HG02571 (cell line): ENCODE measurements around the gene GCLC.

Experiments
- ATAC-seq: cut with Tn5 transposase; IDR thresholded peaks from one replicate; pipeline ENCODE4 v1.9.1; 2021; ENCODE audit warnings: mild to moderate bottlenecking, moderate library complexity; ENCODE audit not compliant: unreplicated experiment

GCLC gene

DNA sequence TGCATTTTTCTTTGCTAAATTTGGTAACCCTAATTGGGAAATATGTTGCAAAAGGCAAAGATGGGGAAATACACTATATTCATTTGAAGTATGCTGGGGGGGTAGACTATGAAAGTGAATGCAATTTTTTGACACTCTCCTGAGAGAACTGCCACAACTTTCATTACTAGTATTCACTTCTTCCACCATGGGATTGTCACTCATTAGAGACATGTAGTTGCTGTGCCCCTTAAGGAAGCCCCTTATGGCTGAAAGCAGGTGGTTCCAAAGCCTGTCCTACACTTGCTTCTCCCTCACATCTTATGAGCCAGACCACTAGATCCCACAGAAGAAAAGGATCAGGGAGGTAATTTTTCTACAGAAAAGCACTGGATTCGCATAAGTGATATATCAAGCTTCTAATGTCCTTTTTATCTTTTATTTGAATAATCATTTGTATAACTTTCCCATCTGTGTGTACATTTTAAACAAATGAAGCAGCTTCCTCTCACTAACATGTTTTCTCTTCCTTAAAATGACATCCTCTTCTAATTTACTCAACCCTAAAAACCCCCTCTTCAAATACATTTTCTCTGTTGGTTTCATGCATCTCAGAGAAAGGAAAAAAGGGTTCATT lies 83.8 kb downstream of the GCLC start:
- ATAC-seq = peak; percentile 53

DNA sequence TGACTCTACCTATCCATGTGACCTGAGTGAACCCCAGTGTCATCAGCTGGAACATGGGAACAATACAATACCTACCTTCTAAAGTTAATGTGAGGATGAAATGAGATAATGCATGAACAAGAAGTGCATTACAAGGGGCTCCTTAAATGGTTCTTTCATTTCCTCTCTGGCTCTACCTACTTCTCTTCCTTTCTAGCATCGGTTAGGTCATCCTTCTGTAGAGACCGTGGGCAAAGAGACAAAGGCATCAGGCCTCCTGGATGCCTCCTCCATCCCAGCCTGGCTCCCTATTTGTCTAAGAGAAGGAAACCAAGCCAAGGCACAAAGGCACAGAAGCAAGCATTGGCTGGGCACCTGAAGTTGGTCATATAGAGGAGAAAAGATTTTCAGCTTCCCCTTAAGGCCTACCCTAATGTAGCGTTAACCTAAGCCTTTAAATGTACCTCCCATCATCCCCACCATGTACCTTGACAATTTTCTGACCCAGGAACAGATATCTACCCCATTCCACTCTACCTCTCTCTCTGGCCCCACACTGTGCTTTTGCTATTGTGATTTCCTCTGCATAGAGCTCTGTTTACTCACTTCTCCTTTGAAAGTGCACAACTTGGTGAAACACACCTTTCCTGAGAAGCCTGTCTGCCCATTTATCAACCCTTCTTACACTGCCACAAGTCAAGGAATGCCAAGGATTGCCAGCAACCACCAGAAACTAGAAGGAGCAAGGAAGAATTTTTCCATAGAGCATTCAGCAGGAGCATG lies 86.6 kb downstream of the GCLC start:
- no peak for ATAC-seq

GRCh38 chr6:53456809-53457208 lies 88.1 kb downstream of the GCLC start:
- no peak for ATAC-seq

- no peak for ATAC-seq
Measured at GRCh38 chr6:53455678-53456077, 89.2 kb downstream of the GCLC start.

DNA sequence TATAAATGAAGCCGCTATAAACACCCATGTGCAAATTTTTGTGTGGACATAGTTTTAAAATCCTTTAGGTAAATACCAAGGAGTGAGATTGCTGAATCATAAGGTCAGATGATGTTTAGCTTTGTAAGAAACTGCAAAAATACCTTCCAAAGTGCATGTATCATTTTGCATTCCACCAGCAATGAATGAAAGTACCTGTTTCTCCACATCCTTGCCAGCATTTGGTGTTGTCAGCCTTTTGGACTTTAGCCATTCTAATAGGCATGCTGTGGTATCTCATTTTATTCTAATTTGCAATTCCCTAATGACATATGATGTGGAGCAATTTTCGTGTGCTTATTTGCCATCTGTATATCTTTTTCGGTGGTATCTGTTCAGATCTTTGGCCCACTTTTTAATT lies 93.7 kb downstream of the GCLC start:
- ATAC-seq = no peak

- ATAC-seq = no peak
Measured at GRCh38 chr6:53447865-53448264, 97.0 kb downstream of the GCLC start.
